GM21619 (cell line): ENCODE measurements around the gene HDAC7.

Experiments used
- ATAC-seq: cut with Tn5 transposase; IDR thresholded peaks from one replicate; pipeline ENCODE4 v1.9.1; 2021; ENCODE audit not compliant: unreplicated experiment

Gene HDAC7

DNA sequence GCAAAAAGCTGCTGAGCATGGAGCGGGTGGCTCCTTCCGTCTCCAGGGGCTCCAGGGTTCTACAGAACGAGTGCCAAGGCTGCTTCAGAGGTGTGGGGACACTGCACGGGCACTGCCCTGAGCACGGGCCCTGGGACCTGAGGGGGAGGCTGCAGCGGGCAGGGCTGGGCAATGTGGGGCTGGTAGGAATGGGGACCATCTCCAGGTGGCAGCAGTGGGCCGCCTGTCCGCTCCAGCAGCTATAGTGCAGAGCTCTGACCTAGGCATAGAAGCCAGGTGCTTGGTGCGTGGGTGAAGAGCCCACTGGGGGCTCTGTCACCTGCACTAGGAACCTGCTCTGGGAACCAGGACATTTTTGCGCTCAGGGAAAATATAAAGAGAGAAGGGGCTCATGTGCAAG is 22.3 kb downstream of the HDAC7 start:
- peak; percentile 59 for ATAC-seq

DNA sequence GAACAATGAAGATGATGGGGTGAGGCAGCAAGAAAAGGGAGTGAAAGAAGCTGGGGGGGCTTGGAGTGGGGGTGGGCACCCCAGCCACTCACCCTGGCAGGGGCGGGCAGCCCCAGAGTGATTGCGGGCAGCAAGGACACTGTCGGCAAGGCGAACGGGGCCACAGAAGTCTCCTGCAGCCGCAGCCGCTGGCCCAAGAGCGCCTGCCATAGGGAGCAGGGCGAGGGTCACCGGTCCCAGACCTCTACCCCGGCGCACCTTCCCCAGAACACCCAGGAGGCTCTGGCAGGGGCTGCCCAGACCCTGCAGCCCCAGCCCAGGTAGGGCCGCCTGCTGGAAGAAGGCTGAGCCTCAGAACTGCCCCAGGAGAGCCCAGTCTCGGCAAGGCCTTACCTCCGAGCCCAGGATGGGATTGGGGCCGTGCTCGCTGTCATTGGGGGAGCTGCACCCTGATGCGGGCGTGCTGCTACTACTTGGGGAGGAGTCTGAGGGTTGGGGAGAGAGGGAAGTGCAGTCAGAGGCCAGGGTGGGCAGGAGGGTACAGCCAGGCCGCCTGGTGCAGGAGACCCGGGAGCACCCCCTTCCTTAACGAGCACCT is 23.8 kb downstream of the HDAC7 start:
- ATAC-seq, result no peak

DNA sequence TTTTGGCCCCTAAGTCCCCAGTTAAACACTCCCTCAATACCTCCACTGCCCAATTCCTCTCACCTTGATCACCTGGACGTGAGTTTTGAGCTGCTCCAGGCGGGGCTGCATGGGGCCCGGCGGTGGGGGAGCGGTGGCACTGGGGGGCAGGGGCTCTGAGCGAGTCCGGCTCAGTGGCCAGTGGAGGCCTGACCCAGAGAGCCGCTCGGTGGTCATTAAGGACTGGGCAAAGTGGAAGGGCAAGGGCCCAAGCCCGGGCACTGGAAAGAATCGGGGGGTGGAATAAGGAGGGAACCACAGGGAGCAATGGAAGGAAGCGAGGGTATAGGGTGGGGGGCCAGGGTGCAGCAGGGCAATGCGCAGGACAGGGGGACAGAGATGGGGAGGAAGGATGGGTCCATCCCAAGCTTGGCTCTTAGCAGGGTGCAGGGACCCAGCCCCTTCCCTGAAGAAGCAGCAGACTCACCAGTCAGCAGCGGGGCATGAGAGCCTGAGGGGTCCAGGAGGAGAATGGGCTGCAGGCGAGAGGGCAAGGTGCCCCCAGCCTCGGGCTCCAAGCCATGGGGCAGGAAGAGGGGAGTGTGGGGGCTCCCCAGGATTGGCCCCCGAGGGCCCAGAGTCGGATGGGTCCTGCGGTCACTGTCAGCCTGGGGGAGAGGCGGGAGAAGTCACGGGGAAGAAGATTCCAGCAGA is 24.4 kb downstream of the HDAC7 start:
- no peak for ATAC-seq

DNA sequence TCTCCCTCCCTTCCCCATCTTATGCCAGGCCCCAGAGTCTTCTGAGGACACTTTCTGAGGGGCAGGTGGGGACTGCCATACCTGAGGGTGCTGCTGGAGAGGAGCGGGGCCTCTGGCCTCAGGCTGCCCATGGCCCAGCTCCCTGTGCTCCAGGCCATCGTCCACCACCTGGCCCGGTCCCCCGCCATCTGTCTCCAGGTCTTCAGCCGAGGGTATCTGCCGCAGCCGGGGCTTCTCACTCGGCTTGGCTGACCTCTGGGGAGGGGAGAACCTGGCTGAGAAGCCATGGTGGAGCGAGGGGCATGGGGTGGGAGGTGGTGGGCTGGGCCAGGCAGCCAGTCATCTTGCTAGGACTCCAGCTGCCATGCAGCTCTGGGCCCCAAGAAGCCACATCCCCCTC is 25.0 kb downstream of the HDAC7 start:
- ATAC-seq, result no peak

DNA sequence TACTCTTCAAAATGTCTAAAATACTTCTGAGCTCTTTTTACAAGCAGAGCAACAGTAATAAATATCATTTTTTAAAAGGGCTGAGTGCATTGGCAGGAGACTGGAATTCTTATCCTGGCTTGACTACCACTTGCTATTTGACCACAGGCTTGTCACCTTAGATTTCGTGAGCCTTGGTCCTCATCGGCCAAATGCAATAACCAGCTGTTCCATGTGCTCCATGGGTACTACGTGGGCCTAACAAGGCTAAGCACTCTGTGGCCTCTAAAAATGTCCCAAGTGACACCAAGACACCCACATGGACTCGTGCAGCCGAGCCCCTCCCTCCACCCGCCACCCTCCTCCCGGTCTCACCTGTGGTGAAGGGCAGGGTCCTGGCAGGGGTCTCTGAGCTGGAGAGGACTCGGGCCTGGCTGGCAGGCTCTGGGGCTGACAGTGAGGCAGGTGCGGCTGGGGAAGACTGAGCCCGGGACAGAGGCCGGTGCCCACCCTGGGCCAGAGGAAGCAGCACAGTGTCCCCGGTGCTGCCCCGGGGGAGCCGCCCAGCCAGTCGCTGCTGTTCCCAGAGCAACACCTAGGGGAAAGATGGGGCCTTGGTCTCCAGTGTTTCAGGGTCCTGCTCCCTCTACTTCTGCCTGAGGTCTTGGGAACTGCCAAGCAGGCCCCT is 26.6 kb downstream of the HDAC7 start:
- ATAC-seq, result no peak

DNA sequence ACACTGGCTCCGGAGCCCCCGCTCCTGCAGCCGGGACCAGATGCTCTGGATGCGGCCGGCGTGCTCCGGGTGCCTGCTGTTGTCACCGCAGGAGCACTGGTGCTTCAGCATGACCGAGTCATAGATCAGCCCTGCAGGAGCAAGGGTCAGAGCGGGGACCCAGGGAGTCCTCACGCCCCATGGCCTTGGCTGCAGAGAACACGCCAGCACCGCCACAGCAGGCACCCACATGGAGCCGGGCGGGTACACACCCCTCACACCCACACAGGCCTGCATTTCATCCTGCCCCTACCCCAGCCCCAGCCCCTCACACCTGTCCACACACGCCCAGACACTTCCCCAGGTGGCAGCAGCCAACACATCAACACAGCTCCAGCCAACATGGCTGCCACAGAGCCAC is 27.8 kb downstream of the HDAC7 start:
- no peak for ATAC-seq

DNA sequence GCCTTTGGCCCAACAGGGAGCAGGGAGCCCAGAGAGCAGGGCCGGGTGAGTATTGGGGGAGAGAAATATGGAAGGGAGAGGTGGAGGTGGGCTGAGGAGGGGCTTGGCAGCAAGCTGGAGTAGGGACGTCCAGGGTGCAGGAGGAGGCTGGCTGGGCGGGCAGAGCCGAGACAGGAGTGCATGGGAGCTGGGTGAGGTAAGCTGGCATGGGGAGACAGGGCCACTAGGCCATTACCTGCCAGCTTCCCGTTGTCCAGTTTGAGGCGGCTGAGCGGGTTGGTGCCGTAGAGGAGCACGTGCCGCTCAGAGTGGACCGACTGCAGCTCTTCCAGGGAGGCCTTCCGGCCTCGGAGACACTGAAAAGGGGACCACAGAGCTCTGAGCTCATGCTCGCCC is 28.4 kb downstream of the HDAC7 start:
- ATAC-seq, result no peak

DNA sequence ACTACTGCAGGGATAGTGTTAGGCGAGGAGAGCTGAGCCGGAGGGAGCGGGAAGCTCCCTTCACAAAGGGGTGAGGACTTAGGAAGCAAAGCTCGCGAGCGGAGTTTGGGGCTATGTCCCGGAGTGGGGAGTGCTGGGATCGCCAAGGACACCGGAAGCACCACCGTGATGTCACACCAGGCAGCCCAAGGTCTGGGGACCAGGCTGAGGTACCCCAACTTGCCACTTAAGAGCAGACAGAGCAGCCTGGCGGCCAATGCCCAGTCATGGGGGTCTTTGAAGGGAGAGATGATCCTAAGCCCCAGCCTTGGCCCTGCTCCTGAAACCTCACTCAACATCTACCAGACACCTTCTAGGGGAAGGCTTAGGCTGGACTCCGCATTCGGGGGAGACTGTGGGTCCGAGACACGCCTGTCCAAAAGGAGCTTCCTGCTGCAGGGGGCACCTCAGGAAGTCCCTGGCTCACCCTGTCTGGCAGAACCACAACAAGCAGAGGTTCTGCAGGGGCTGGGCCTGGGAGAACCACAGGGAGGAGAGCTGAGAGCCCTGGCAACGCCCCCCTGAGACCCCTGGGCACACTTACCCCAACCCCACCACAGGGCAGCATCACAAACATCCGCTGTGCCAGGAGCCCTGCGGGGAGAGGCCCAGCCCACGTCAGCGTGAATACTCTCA is 28.9 kb downstream of the HDAC7 start:
- no peak for ATAC-seq

DNA sequence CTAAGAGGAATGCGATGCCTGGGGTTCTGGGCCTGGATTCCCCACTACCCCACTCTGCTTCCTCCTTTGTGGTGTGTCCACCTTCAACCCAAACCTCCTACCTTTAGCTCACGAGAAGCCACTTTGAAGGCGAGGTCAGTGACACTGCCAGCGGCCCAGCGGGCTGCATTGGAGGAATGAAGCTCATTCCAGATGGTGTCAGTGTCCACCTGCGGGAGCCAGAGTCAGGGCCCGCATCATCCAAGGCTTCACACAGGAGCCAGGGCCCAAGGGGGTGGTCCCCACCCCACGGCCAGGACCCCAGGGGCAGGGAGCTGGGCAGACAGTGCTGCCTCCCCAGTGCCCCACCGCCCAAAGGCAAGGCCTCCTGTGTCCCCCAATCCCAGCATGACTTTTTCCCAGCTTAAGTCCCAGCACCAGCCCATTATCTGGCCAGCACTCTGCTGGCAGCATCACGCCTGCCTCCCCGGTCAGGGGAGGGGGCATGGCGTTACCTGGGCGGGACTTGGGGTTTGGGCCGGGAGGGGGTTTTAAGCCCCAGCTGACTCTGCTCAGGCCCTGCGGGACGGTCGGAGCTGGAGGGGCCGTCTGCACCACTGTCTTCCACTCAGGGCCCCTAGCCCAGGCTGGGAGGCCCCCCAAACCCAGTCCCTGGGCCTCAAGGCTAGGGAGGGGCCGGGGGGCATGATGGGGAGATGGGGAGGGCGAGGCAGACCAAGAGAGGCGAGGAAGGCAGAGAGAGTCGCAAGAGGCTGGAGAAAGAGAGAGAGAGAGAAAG is 29.8 kb downstream of the HDAC7 start:
- no peak for ATAC-seq

DNA sequence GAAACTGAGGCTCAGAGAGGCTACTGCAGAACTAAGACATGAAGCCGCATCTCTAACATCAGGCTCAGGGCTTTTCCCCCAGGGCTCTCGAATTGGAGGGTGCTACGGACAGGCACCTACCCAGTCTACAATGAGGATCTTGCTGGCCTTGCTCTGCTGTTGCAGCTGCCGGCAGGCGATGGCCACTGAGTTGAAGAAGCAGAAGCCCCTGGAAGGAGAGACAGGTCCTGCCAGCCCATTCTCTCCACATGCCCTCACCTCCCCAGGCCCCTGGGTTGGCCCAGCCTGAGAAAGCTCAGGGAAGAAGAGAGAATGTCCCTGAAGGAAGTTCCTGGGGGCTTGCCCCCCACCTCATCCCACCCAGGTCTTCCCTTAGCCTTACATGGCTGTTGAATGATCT is 30.6 kb downstream of the HDAC7 start:
- ATAC-seq, result no peak

DNA sequence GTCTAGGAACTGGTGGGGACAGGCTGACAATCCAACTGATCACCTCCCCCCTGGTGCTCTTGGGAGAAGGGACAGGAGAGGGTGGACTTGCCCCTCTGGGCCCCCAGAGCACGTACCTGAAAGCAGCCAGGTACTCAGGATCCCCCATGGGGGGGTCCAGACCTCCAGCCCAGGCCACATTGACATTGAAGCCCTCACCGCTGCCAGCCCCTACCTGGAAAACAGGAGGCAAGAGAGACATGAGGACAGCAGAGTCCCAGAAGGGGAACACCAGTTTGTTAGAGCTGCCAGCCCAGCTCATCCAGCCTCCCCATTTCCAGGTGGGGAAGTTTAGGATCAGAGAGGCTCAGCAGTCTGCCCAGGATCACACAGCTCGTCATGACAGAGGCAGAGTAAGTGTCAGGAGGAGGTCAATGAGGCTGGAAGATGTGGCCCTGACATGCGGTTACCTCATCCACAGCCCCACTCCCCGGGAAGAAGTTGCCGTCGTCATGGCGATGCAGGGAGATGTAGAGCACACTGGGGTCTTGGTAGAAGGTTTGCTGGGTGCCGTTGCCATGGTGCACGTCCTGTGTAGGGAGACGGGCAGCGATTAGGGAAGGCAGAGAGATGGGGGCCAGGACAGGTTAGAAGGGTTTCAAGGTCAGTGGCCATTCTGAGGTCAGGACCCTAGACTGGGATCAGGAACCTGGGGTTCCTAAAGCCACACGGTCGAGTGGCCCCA is 31.9 kb downstream of the HDAC7 start:
- no peak for ATAC-seq

DNA sequence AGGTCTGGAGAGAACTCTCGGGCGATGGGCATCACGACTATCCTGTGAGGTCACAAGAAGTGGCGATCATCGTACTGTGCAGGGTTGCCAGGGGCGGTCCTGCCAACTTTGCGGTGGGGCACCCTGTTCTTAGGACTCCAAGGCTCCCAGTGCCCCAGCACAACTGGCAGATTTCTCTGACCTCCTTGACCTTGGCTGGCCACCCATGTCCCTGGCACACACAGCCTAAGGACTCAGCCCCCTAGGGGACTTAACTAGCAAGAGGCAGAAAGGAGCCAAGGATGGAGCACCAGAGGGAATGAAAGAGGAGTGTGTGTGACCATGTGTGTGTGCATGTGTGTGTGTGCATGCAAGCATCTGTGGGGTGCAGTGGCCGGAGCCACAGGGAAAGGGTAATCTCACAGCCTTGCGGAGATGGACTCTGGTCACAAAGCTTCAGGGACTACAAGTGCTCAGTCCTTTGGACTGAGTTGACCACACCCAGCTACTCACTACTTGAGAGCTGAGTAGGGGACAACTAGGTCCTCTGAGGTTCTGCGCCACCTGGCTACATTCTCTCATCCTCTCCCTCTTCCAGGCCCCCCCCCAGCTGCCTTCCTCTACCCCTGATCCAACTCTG is 32.9 kb downstream of the HDAC7 start:
- no peak for ATAC-seq

DNA sequence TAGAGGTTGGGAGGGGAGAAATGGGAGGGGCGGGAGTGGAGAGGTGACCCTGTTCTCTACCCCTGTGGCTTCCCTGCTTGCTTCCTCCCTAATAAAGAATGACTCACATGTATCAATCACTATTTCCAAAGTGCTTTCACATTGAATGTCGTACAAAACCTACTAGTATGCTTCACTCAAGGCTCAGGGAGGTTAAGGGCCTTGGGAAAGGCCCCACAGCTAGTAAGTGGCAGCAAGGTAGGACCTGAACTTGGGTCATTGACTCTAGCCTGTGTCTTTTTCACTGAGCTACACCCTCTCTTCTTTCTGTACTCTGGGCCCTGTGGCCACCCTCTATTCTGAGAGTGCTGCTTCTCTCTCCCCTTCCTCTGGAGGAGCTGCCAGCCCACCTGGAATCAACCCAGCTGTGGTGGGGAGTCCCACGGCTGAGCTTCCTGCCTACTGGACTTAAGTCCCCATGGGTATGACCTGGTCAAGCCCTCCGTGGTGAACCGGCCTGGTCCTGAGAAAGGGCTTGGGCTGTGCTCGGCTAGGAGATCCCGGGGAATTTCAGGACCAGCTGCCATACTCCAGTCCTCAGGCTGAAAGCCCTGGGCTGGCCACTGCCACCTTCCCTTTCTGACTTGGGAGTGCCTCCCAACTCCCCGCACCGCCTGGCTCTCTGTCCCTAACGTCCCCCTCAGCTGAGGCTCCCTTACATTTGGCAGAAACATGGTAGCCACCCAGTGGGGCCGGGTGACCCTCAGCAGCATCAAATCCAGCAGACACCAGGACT is 33.6 kb downstream of the HDAC7 start:
- ATAC-seq, result no peak

DNA sequence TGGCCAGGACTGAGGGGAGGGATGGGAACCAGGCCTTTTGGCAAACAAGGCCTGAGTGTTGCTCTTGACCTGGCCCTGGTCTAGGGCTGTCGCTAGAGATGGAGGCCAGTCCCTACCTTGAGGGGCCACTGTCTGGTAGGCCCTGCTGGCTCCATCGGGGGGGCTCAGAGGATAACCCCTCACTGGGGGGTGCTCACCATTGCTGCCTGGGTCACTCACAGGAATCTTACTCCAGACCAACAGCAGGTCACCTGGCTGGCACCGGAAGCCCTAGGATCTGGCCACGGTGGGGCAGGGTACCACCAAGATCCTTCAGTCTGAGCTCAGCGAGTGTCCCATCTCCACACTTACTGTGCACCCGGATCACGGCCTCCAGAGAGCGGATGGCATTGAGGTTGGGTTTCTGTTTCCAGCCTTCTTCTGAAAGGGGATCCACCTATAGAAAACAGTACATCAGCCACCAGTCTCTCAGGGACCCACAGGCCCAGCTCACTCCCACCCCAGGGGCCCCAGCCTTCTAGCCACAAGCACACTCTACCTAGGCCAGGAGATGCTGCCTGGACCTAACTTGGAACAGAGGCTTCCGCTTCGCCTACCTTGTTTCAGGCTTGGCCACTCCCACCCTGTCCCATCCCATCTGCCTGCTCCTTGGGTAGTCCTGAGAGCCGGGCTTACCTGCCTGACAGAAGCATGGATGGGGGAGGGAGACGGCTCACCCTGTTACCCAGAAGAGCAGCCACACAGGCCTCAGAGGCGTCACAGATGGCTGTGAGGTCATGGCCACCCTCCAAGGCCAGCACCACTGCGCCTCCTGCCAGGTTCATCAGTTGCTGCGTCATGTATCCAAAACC is 34.4 kb downstream of the HDAC7 start:
- ATAC-seq, result no peak

DNA sequence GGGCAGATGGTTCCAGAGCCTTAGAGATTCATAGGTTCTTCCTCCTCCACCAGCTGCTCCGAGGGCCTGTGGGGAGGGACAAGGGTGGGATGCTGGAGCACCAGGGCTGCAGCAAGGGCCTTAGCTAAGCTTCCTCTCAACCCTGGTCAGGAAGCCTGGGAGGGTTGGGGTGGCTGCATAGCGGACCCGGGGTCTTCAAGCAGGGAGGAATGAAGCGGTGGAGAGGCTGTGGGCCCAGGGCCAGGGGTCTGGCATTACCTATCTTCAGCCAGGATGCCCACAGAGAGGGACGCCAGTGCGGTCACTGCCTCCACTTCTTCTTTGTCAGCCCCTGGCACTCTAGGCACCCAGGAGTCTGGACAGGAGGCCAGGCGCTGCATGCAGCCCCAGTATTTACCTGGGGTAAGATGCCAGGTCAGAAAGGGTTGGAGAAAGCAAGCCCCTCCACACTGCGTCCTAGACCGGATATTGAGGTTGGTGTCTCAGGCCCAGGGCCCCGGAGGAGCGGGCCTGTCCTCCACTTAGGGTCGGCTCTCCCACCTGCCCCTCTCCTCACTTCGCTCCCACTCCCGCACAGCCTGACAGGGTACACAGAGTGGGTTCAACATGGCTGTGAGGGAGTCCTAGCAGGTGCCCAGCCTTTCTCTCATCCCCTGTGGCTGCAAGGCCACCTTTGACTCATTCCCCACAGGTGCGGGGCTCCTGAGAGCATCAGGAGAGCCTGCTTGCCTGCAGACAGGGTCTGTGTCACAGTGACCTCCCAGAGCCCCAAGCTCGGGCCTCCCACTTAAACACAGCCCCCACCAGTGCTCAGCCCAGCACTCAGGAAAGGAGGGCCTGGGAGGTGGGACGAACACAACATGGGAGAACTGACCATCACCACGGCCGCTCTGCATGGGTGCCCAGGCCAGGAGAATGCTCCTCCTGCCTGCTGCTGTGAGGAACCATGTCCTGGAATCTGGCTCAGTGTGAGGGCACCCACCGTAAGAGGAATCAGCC is 35.6 kb downstream of the HDAC7 start:
- ATAC-seq, result no peak

DNA sequence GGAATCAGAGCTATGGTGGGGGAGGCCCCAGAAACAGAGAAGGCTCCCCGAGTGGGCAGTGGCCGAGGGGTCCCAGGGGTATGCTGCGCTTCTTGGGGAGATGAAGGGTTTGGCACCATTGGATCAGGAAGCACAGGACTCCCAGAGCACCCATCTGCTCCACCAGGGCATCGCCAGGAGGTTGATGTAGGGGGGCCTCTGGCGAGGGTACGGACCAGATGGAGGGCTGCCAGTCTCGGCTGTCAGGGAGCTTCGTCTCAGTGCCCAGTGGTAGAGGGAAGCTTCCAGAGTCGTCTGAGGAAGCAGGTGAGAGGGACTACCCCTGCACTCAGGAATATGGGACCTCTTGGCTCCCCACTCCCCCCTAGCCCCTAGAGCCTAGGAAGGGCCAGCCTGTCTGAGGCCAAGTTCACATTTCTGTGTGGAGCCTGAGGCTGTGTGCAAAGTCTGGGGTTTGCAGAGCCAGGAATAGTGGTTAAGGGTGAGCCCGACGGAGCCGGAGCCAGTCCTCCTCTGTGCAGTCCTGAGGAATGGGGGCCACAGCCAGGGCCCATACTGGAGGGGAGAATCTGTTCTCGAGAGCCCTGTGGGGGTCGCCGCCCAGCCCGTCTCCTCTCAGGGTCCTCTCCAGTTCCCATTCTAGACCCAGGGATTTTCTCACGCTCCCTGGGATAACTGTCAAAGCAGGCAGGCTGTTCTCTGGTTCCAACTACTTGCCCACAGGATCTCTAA is 36.5 kb downstream of the HDAC7 start:
- ATAC-seq, result no peak

DNA sequence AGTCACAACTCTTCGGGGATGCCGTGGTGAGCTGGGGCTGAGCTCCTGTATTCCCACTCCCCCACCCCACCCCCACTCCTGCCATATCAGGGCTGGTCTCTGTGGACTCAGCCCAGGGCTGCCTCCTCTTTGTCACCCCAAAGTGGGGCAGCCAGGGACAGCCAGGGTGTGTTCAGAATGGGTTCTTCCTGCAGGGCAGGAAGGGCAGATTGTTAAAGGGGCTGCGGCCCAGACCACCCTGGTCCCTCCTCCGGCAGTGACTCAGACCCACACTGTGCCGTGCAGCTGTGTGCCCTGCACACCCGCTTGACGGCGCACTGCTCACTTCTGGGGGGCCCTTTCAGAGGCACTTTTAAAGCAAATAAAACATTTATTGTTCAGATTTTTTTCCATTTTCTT is 37.3 kb downstream of the HDAC7 start:
- no peak for ATAC-seq
